Measurements from ENCODE around the gene TAF11. TPM values are rescaled to one million over a fixed set of nuclear protein-coding genes. Genes with fewer than 3 reads are reported as not detected.
A peak's percentile ranks its signal among the peaks of the same experiment; 100 is the strongest.

TAF11 gene
- total and polyA plus RNA-seq, 4 donors: 7.3 to 16.0 (median 12.1) TPM

- Histone ChIP-seq H3K27ac (ENCODE audit: low read depth in 1 of 2, low read length in 2 of 2) (no peak overlapping the region), H3K9me3 (ENCODE audit: control insufficient read depth in 4 of 4, low read length in 3 of 4) (no peaks in the 10 kb centered on the region), H3K27me3 (ENCODE audit: control insufficient read depth in 4 of 4, insufficient read depth in 4 of 4, low read length in 3 of 4) (no peaks in the 10 kb centered on the region), H3K4me3 (ENCODE audit: low read depth in 1 of 3, low read length in 3 of 3) (no peak overlapping the region), H3K9ac (ENCODE audit: low read depth in 1 of 2, low read length in 2 of 2) (no peak overlapping the region), H3K4me1 (ENCODE audit: control insufficient read depth in 4 of 4, insufficient read depth in 4 of 4, low read length in 3 of 4) (no peaks in the 10 kb centered on the region), H3K36me3 (ENCODE audit: control insufficient read depth in 4 of 4, insufficient read depth in 3 of 4, low read depth in 1 of 4, low read length in 3 of 4) (peaks cover 8 to 62% (median 53%) of the 10 kb centered on the region in 4 donors)
- no peak for DNase-seq (ENCODE audit: low spot score)
- 84% methylated on average over 4 of the region's 4 CpGs for WGBS
- TF ChIP-seq GABPA (IDR thresholded peaks at IDR 0.05 in 1 of 2, conservative IDR thresholded peaks at IDR 0.05 in 1 of 2): no peak
- TF ChIP-seq NR2F2 (IDR thresholded peaks at IDR 0.05): no peak
- TF ChIP-seq RAD21 (IDR thresholded peaks at IDR 0.05): peak in 1 of 2 donors; percentile 10
- TF ChIP-seq TAF1 (conservative IDR thresholded peaks at IDR 0.05): no peak
- TF ChIP-seq JUND (IDR thresholded peaks at IDR 0.05): no peak
- TF ChIP-seq HNF4G (IDR thresholded peaks at IDR 0.05): no peak
Observed at GRCh38 chr6:34859951-34860350, 27.9 kb downstream of the TAF11 start.

GRCh38 chr6:34858681-34859080, 29.2 kb downstream of the TAF11 start:
- H3K4me3 ChIP-seq (ENCODE audit: low read depth in 1 of 3, low read length in 3 of 3): no peak overlapping the region
- H3K36me3 ChIP-seq (ENCODE audit: control insufficient read depth in 4 of 4, insufficient read depth in 3 of 4, low read depth in 1 of 4, low read length in 3 of 4): peaks cover 8 to 60% (median 51%) of the 10 kb centered on the region in 4 donors
- no peaks in the 10 kb centered on the region for H3K27me3 ChIP-seq (ENCODE audit: control insufficient read depth in 4 of 4, insufficient read depth in 4 of 4, low read length in 3 of 4)
- no peak for DNase-seq (ENCODE audit: low spot score)
- no peaks in the 10 kb centered on the region for H3K9me3 ChIP-seq (ENCODE audit: control insufficient read depth in 4 of 4, low read length in 3 of 4)
- no peak overlapping the region for H3K9ac ChIP-seq (ENCODE audit: low read depth in 1 of 2, low read length in 2 of 2)
- no peak overlapping the region for H3K27ac ChIP-seq (ENCODE audit: low read depth in 1 of 2, low read length in 2 of 2)
- no peaks in the 10 kb centered on the region for H3K4me1 ChIP-seq (ENCODE audit: control insufficient read depth in 4 of 4, insufficient read depth in 4 of 4, low read length in 3 of 4)
- WGBS: 89% methylated on average over 7 of the region's 7 CpGs
- TF ChIP-seq RXRA (IDR thresholded peaks at IDR 0.05) (no peak), MAX (IDR thresholded peaks at IDR 0.05) (no peak), YY1 (IDR thresholded peaks at IDR 0.05) (no peak), RAD21 (IDR thresholded peaks at IDR 0.05) (no peak)

GRCh38 chr6:34855463-34855862, 32.4 kb downstream of the TAF11 start:
- no peak overlapping the region for H3K4me3 ChIP-seq (ENCODE audit: low read depth in 1 of 3, low read length in 3 of 3)
- H3K9ac ChIP-seq (ENCODE audit: low read depth in 1 of 2, low read length in 2 of 2): no peak overlapping the region
- H3K27me3 ChIP-seq (ENCODE audit: control insufficient read depth in 4 of 4, insufficient read depth in 4 of 4, low read length in 3 of 4): no peaks in the 10 kb centered on the region
- H3K9me3 ChIP-seq (ENCODE audit: control insufficient read depth in 4 of 4, low read length in 3 of 4): no peaks in the 10 kb centered on the region
- WGBS: 93% methylated on average over 7 of the region's 7 CpGs
- no peak for TF ChIP-seq FOXA1 (IDR thresholded peaks at IDR 0.05)
- no peak for TF ChIP-seq MAX (IDR thresholded peaks at IDR 0.05)
- no peak for TF ChIP-seq TAF1 (conservative IDR thresholded peaks at IDR 0.05)
- no peak for TF ChIP-seq HNF4G (IDR thresholded peaks at IDR 0.05)
- TF ChIP-seq GABPA (IDR thresholded peaks at IDR 0.05 in 1 of 2, conservative IDR thresholded peaks at IDR 0.05 in 1 of 2): no peak
- TF ChIP-seq HNF4A (conservative IDR thresholded peaks at IDR 0.05): no peak
- no peak for TF ChIP-seq FOXA2 (IDR thresholded peaks at IDR 0.05)
- no peak for TF ChIP-seq EGR1 (IDR thresholded peaks at IDR 0.05; ENCODE audit: low read depth in 2 of 2)
- TF ChIP-seq RXRA (IDR thresholded peaks at IDR 0.05): no peak
- TF ChIP-seq ZBTB33 (IDR thresholded peaks at IDR 0.05): no peak
- no peak for TF ChIP-seq SP1 (IDR thresholded peaks at IDR 0.05)
- no peak for TF ChIP-seq REST (IDR thresholded peaks at IDR 0.05)
- no peak for TF ChIP-seq RAD21 (IDR thresholded peaks at IDR 0.05)
- TF ChIP-seq NR2F2 (IDR thresholded peaks at IDR 0.05): no peak
- TF ChIP-seq YY1 (IDR thresholded peaks at IDR 0.05): no peak
- TF ChIP-seq JUND (IDR thresholded peaks at IDR 0.05): no peak
- DNase-seq (ENCODE audit: low spot score): no peak
- peaks cover 8 to 66% (median 58%) of the 10 kb centered on the region in 4 donors for H3K36me3 ChIP-seq (ENCODE audit: control insufficient read depth in 4 of 4, insufficient read depth in 3 of 4, low read depth in 1 of 4, low read length in 3 of 4)
- H3K27ac ChIP-seq (ENCODE audit: low read depth in 1 of 2, low read length in 2 of 2): no peak overlapping the region
- no peaks in the 10 kb centered on the region for H3K4me1 ChIP-seq (ENCODE audit: control insufficient read depth in 4 of 4, insufficient read depth in 4 of 4, low read length in 3 of 4)

All from liver (tissue), 9 donors.